BLaER1 treated with 17β-estradiol and CSF1 and Interleukin-3, amounts not matched to agents 10 nM and 100 nM (cell line): ENCODE results near the gene VPS4A.

Experiments
- H3K27ac ChIP-seq, 11 experiments: shearing (Covaris generic); formaldehyde crosslinking; 2 replicates each; pipeline ENCODE4 v1.8.1; 2022
- H3K27me3 ChIP-seq, 11 experiments: shearing (Covaris generic); formaldehyde crosslinking; 2 replicates each; pipeline ENCODE4 v1.8.1; 2022
- H3K36me3 ChIP-seq, 11 experiments: shearing (Covaris generic); formaldehyde crosslinking; 2 replicates each; pipeline ENCODE4 v1.8.1; 2022
- H3K4me1 ChIP-seq, 10 experiments: shearing (Covaris generic); formaldehyde crosslinking; 2 replicates each; pipeline ENCODE4 v1.8.1; 2022
- H3K4me2 ChIP-seq, 11 experiments: shearing (Covaris generic); formaldehyde crosslinking; 2 replicates each; pipeline ENCODE4 v1.8.1; 2022
- H3K4me3 ChIP-seq, 10 experiments: shearing (Covaris generic); formaldehyde crosslinking; 2 replicates each; pipeline ENCODE4 v1.8.1; 2022
- H3K9ac ChIP-seq, 11 experiments: shearing (Covaris generic); formaldehyde crosslinking; 2 replicates each; pipeline ENCODE4 v1.8.1; 2022
- H3K9me3 ChIP-seq, 11 experiments: shearing (Covaris generic); formaldehyde crosslinking; replicated peaks in 1 of 11; 2 replicates each; pipeline ENCODE4 v1.8.1; 2022
- H4K20me1 ChIP-seq, 11 experiments: shearing (Covaris generic); formaldehyde crosslinking; 2 replicates each; pipeline ENCODE4 v1.8.1; 2022
- Cebpa-rat ChIP-seq, 11 experiments: shearing (Covaris generic); IDR thresholded peaks; 2 replicates each; pipeline ENCODE4 v1.8.1; 2022

The VPS4A gene

DNA sequence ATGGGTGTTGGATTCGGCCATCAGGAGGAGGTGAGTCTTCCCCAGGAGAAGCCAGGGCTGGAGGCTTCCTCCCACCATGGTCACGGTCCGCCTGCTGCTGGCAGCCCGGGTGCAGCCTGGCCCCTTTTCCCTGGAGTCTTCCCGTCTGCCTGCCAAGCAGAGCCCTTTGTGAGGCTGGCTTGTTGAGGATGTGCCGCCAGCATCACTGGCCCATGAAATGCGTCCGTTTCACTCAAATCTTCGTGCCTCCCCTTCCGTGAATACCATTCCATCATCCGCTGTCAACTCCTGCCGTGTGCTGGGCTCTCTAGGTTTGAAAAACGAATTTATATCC, 9.6 kb downstream of the VPS4A start:
- H3K9me3 ChIP-seq: no peaks in the 10 kb centered on the region
- peak overlapping the region in 6 of 11 experiments; percentile 7 to 52 (median 12); a peak in 3 of 22 replicates for H3K27ac ChIP-seq
- H4K20me1 ChIP-seq: peaks cover 85 to 100% (median 98%) of the 10 kb centered on the region in 11 experiments
- peak overlapping the region in 5 of 10 experiments; percentile 13 to 40 (median 25); a peak in 5 of 20 replicates for H3K4me3 ChIP-seq
- H3K4me2 ChIP-seq: peak overlapping the region; percentile 30 to 99 (median 72)
- peaks cover 48 to 66% (median 61%) of the 10 kb centered on the region in 10 experiments for H3K4me1 ChIP-seq
- peaks cover 95 to 100% (median 99%) of the 10 kb centered on the region in 11 experiments for H3K36me3 ChIP-seq
- peak overlapping the region in 9 of 11 experiments; percentile 5 to 70 (median 45); a peak in 17 of 22 replicates for H3K9ac ChIP-seq
- no peaks in the 10 kb centered on the region for H3K27me3 ChIP-seq
- TF ChIP-seq Cebpa-rat (IDR thresholded peaks at IDR 0.05): no peak

DNA sequence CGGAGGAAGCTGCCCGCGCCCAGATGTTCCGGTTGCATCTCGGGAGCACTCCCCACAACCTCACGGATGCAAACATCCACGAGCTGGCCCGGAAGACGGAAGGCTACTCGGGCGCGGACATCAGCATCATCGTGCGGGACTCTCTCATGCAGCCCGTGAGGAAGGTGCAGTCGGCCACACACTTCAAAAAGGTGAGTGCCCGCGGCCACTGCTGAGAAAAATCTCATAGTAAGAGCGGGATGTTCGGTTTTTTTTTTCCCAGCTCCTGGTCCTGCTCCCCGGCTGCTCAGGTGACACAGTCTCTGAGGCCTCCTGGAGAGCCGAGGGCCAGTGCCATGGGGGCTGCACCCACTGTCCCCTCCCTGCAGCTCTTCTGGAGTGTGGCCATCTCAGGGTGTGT, 9.9 kb downstream of the VPS4A start:
- Histone ChIP-seq H3K36me3 (peaks cover 95 to 100% (median 99%) of the 10 kb centered on the region in 11 experiments), H3K27ac (peak overlapping the region in 6 of 11 experiments; percentile 7 to 52 (median 12); a peak in 3 of 22 replicates), H3K9ac (peak overlapping the region in 7 of 11 experiments; percentile 12 to 70 (median 45); a peak in 15 of 22 replicates), H3K4me3 (peak overlapping the region in 4 of 10 experiments; percentile 18 to 40 (median 26); a peak in 4 of 20 replicates), H3K27me3 (no peaks in the 10 kb centered on the region), H3K4me1 (peaks cover 51 to 70% (median 65%) of the 10 kb centered on the region in 10 experiments), H3K4me2 (peak overlapping the region; percentile 6 to 99 (median 72); a peak in 20 of 22 replicates), H3K9me3 (no peaks in the 10 kb centered on the region), H4K20me1 (peaks cover 85 to 100% (median 98%) of the 10 kb centered on the region in 11 experiments)
- TF ChIP-seq Cebpa-rat (IDR thresholded peaks at IDR 0.05): no peak

DNA sequence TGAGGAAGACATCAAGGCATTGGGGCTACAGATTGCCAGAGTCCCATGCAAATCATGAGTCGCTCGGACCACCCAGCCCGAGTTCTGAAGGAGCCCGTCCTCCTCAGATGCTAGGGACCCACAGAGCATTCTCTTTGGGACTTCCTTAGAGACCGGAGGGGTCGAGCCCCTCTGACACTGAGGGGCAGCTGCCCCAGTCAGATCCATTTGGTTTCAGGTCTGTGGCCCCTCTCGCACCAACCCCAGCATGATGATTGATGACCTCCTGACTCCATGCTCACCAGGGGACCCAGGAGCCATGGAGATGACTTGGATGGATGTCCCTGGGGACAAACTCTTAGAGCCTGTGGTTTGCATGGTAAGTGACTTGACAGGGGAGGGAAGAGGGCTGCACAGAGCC, 11.2 kb downstream of the VPS4A start:
- Histone ChIP-seq H3K27ac (peak overlapping the region in 6 of 11 experiments; percentile 3 to 40 (median 9); a peak in 4 of 22 replicates), H3K9me3 (no peaks in the 10 kb centered on the region), H3K4me2 (peak overlapping the region in 10 of 11 experiments; percentile 1 to 99 (median 74); a peak in 19 of 22 replicates), H4K20me1 (peaks cover 88 to 100% (median 98%) of the 10 kb centered on the region in 11 experiments), H3K4me3 (peak overlapping the region in 1 of 10 experiments; percentile 33; a peak in 1 of 20 replicates), H3K36me3 (peaks cover 91 to 100% (median 98%) of the 10 kb centered on the region in 11 experiments), H3K27me3 (no peaks in the 10 kb centered on the region), H3K9ac (peak overlapping the region in 8 of 11 experiments; percentile 3 to 70 (median 28); a peak in 12 of 22 replicates), H3K4me1 (peaks cover 64 to 83% (median 78%) of the 10 kb centered on the region in 10 experiments)
- TF ChIP-seq Cebpa-rat (IDR thresholded peaks at IDR 0.05): no peak

DNA sequence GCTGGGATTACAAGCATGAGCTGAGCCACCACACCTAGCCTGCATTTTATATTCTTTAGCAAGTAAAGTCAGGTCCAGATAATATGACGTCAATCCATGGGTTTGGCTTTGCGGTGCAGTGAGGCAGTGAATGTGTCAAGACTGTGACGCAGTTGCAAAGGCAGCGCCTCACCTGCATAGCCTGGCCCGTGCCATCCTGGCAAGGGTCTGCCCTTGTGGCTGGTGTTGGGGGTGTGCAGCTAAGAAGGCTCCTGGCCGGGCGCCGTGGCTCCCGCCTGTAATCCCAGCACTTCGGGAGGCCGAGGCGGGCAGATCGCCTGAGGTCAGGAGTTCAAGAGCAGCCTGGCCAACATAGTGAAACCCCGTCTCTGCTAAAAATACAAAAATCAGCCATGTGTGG, 12.3 kb downstream of the VPS4A start:
- H3K9me3 ChIP-seq: no peaks in the 10 kb centered on the region
- H3K4me2 ChIP-seq: peak overlapping the region; percentile 57 to 99 (median 77)
- H3K27ac ChIP-seq: no peak overlapping the region; a peak in 2 of 22 replicates
- TF ChIP-seq Cebpa-rat (IDR thresholded peaks at IDR 0.05): no peak
- H3K36me3 ChIP-seq: peaks cover 86 to 100% (median 99%) of the 10 kb centered on the region in 11 experiments
- H4K20me1 ChIP-seq: peaks cover 92 to 100% (median 100%) of the 10 kb centered on the region in 11 experiments
- H3K9ac ChIP-seq: peak overlapping the region in 5 of 11 experiments; percentile 0 to 65 (median 45); a peak in 4 of 22 replicates
- H3K4me1 ChIP-seq: peaks cover 75 to 93% (median 88%) of the 10 kb centered on the region in 10 experiments
- H3K27me3 ChIP-seq: no peaks in the 10 kb centered on the region
- no peak overlapping the region for H3K4me3 ChIP-seq

DNA sequence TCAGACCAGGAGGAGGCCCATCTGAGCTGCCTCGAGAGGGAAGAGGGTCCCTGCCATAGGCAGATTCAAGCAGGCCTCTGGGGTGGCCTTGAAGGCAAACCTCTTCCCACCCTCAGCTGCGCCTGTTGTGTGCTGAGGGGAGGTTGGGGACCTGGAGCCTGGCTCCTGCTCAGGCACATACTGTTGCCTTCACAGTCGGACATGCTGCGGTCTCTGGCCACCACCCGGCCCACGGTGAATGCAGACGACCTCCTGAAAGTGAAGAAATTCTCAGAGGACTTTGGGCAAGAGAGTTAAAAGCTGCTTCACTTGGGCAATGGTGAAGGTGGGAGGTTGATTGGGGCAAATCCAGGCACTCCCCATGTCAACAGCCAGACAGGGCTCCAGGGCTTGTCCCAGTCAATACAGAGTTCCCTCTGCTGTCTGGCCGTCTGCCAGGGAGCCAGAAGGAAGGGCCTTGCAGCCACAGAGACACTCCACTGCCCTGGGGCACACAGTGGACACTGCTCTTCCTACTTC, 12.9 kb downstream of the VPS4A start:
- H3K9ac ChIP-seq: peak overlapping the region; percentile 19 to 65 (median 39); a peak in 13 of 22 replicates
- no peak for TF ChIP-seq Cebpa-rat (IDR thresholded peaks at IDR 0.05)
- H3K4me2 ChIP-seq: peak overlapping the region; percentile 57 to 99 (median 77)
- H3K9me3 ChIP-seq: no peaks in the 10 kb centered on the region
- H4K20me1 ChIP-seq: peaks cover 92 to 100% (median 100%) of the 10 kb centered on the region in 11 experiments
- peak overlapping the region in 8 of 11 experiments; percentile 16 to 35 (median 26); a peak in 5 of 22 replicates for H3K27ac ChIP-seq
- H3K4me3 ChIP-seq: no peak overlapping the region
- no peaks in the 10 kb centered on the region for H3K27me3 ChIP-seq
- peaks cover 81 to 100% (median 95%) of the 10 kb centered on the region in 10 experiments for H3K4me1 ChIP-seq
- peaks cover 79 to 100% (median 99%) of the 10 kb centered on the region in 11 experiments for H3K36me3 ChIP-seq

DNA sequence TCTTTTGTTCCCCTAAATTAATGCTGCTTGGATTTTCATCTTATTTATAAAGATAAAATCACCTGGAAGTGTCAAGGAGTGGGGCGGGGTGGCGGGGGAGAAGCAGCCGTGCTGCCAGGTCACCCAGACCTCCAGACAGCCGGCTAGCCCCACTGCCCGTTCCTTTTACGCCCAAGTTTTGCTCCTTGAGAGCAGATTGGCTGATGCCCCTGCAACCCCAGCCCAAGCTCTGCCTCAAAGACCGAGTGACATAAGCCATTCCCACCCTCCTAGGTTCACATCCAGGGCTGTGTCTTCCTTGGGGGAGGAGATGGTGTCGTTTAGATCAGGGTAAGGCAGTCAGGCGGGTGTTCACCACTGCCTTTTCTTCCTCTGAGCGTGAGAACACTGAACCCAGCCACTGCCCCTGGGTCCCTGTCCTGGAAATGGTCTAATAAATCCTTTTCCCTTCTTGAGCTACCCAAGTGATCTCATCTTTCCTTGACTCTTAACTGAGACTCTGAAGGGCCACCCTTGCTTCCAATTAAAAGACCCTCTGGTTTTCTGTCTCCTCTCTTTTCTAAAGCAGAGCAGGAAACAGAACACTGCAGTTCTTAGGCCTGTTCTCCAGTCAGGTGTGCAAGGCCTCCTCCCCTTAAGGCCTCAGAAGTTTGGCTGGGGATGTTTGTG, 13.6 kb downstream of the VPS4A start:
- H3K4me3 ChIP-seq: 0 out of 20 replicates have a peak overlapping the region, but pooled peaks of 1 of the 10 experiments have one; percentile 28
- H4K20me1 ChIP-seq: peaks cover 92 to 100% (median 100%) of the 10 kb centered on the region in 11 experiments
- no peaks in the 10 kb centered on the region for H3K27me3 ChIP-seq
- peak overlapping the region; percentile 57 to 99 (median 79); a peak in 21 of 22 replicates for H3K4me2 ChIP-seq
- H3K9me3 ChIP-seq: no peaks in the 10 kb centered on the region
- H3K4me1 ChIP-seq: peaks cover 88 to 100% (median 98%) of the 10 kb centered on the region in 10 experiments
- no peak for TF ChIP-seq Cebpa-rat (IDR thresholded peaks at IDR 0.05)
- peaks cover 73 to 97% (median 93%) of the 10 kb centered on the region in 11 experiments for H3K36me3 ChIP-seq
- peak overlapping the region in 4 of 11 experiments; percentile 17 to 35 (median 25); a peak in 5 of 22 replicates for H3K27ac ChIP-seq
- peak overlapping the region in 8 of 11 experiments; percentile 7 to 65 (median 43); a peak in 13 of 22 replicates for H3K9ac ChIP-seq

DNA sequence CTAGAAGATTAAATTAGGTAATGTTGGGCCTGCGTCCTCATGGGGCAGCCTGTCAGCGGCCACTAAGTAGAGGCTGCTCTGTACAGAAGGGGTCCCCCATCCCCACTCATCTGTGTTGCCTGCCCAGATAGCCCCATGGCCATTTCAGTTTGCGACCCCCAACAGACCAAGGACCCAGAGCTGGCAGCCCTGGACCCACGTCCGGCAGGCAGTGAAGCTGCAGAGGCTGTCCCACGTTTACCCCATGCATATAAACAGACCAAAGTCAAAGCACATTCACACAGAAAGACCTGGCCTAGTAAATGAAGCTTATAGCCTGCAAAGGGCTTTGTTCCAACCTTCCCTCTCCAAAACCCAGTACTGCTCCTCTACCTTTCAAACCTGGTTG, 14.6 kb downstream of the VPS4A start:
- Histone ChIP-seq H3K27ac (no peak overlapping the region), H3K36me3 (peaks cover 62 to 86% (median 82%) of the 10 kb centered on the region in 11 experiments), H3K9me3 (no peaks in the 10 kb centered on the region), H3K4me2 (peak overlapping the region; percentile 92 to 100 (median 99)), H3K9ac (peak overlapping the region in 4 of 11 experiments; percentile 1 to 94 (median 42); a peak in 1 of 22 replicates), H4K20me1 (peaks cover 81 to 95% (median 93%) of the 10 kb centered on the region in 11 experiments), H3K4me3 (0 out of 20 replicates have a peak overlapping the region, but pooled peaks of 3 of the 10 experiments have one; percentile 2 to 82 (median 20)), H3K4me1 (peaks cover 84 to 90% (median 88%) of the 10 kb centered on the region in 10 experiments), H3K27me3 (no peaks in the 10 kb centered on the region)
- no peak for TF ChIP-seq Cebpa-rat (IDR thresholded peaks at IDR 0.05)

DNA sequence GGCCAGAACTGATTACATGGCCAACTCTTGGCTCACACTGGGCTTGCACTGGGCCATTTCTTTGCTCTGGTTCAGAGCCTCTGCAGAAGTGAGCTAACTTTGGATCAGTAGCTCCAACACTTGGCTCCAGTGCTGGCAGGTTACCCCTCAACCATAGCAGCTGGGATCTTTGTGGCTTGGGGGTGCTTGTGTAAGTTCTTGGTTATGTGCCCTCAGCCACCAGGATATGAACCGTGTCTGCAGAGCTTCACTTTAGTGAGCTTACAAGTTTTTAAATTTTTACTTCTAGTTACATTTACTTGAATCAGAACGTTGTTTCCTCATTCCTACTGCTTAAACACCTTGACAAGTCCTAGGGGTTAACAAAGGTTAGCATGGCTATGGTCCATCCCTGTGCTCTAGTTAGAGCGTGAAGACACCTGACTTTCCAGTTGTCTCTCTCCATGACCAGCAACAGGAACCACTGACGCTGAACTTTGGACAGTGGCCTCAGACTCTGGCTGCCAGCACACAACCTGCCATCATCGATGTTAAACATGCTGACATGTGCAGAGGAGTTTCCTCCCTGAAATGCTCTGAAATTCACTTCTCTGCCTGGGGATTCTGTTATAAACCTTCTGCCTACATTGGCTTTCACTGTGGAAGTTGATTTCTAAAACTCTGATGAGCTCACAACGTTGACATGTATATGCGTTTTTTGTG, 15.2 kb downstream of the VPS4A start:
- Histone ChIP-seq H3K9ac (peak overlapping the region in 9 of 11 experiments; percentile 23 to 94 (median 62); a peak in 14 of 22 replicates), H3K27me3 (no peaks in the 10 kb centered on the region), H3K4me1 (peaks cover 84 to 90% (median 88%) of the 10 kb centered on the region in 10 experiments), H3K36me3 (peaks cover 57 to 81% (median 77%) of the 10 kb centered on the region in 11 experiments), H3K9me3 (no peaks in the 10 kb centered on the region), H3K4me2 (peak overlapping the region; percentile 92 to 100 (median 99)), H3K4me3 (peak overlapping the region in 8 of 10 experiments; percentile 2 to 97 (median 88); a peak in 8 of 20 replicates), H3K27ac (peak overlapping the region in 3 of 11 experiments; percentile 4 to 56 (median 16); a peak in 3 of 22 replicates), H4K20me1 (peaks cover 76 to 90% (median 88%) of the 10 kb centered on the region in 11 experiments)
- TF ChIP-seq Cebpa-rat (IDR thresholded peaks at IDR 0.05): no peak
